ENCODE results near the gene RASSF7.

RASSF7 gene

GRCh38 chr11:611001-611996 lies 50.5 kb downstream of the RASSF7 start:
- no peak for DNase-seq

DNA sequence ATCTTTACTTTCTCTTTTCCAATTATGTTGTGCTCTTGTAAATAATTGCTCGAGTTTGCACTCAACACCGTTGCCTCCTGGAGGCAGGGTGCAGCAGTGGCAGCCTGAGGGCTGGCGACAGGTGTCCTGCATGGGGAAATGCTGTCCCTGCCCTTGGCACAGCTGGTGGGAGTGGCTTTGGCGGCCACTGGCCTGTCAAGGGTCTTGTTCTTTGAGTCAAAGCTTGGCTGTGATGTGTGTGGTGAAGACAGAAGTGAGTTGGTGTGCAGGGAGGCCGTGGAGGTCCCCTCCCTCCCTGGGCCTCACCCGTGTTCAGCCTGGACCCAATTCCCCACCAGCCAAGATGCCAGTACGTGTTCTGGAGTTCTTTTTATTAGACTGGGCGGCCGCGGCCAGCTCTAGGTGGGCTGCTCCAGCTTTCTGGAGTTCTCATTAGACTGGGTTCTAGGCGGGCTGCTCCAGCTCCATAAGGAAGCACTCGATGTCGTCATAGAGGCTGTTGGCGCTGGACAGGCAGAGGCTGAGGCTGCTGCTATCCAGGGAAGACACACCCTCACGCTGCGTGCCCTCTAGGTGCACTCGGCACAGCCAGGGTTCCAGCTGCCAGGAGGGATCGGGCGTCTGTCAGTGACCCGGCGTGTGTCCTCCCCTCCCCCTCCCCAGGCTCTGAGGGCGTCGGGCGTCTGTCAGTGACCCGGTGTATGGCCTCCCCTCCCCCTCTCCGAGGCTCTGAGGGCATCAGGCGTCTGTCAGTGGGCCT lies 51.6 kb downstream of the RASSF7 start:
- peak in 1 of 2 donors; percentile 27 for DNase-seq

GRCh38 chr11:612961-613300 lies 52.2 kb downstream of the RASSF7 start:
- no peak for DNase-seq

GRCh38 chr11:613369-613968 lies 52.7 kb downstream of the RASSF7 start:
- DNase-seq = peak; percentile 77 to 87
